Measurements from ENCODE around the gene NCAPD2.
"Not testable (repeated sequence)": the region's sequence is repeated elsewhere in the genome, so short reads cannot be mapped to it uniquely, and the experiment has no call there.

The NCAPD2 gene

DNA sequence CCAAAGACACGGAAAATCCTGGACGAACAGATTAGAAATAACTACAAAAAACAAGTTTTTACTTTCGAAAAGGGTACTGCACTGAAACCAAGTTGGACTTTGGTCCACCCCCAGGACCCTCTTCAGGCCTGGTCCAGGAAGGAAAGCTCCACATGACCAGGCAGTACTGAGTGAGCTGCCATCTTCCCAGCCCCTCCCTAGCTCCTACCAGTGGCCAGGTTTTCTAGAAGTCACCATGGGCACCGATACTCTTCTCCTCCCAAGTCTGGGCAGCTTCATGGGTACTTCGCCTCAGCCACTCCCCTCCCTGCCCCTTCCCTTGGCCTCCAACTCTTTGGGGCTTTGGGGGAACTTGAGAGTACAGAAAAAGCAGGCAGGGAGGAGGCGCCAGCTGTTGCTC, 30.0 kb upstream of the NCAPD2 start:
- no peak for DNase-seq

DNA sequence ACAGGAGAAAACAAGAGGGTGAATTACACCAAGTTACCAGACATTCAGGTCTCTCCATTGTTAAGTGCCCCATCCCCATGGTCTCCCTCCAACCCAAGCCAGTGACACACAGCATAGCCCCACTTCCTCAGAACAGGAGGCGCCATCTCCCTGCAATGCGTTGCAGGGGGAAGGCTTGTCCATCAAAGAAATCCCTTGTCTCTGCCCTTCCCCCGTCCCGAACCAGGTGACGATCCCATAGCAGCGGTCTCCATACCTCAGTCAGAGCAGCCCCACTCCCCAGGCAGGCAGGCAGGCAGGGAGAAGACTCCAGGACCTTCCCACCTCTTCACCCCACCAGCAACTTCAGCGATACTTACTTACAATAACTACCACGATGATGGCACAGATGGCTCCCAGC, 29.4 kb upstream of the NCAPD2 start:
- no peak for DNase-seq

DNA sequence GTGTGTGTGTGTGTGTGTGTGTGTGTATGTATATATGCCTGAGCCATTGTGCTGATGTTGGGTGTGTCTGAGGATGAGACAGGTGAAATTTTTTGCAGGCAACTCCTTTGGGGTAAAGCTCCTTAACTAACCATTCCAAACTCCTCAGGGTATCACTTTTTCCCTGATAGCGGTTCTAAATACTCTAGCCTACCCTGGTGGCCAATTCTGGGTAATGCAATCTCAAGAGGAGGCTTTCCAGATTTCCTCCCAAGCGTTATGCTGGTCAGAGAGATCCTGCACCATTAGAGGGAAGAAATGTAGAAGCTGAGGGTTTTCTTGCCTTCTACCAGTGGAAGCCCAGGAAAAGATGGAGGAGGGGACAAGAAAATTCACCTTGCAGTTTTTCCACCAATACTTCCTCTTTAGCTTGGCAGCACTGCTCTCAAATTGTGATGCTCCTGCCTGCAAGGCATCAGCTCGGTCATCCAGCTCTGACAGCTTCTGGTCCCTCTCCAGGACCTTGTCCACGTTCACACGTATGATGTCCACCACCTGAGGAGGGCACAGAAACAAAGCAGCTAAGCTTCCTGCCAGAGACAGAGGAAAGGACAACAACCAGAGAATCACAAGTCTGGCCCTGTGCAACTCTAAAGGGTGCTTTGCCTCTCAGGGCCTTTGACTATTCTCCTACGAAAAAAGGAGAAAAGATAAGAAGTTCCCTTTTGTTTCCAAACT, 28.3 kb upstream of the NCAPD2 start:
- peak; percentile 35 for DNase-seq

DNA sequence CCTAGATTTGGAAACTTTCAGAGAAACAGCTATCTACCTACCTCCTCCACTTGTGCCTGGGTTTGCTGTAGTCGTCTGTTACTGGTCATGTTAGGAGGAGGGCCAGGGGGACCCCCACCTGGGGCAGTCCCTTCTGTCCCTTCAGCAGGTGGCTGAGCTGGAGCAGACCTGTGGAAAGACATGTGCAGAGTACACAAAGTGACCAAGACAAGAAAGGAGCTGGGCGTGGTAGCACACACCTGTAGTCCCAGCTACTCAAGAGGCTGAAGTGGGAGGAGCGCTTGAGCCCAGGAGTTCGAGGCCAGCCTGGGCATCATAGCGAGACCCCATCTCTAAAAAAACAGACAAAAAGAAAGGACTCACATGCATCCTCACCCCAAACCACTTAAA, 27.7 kb upstream of the NCAPD2 start:
- DNase-seq, result no peak

DNA sequence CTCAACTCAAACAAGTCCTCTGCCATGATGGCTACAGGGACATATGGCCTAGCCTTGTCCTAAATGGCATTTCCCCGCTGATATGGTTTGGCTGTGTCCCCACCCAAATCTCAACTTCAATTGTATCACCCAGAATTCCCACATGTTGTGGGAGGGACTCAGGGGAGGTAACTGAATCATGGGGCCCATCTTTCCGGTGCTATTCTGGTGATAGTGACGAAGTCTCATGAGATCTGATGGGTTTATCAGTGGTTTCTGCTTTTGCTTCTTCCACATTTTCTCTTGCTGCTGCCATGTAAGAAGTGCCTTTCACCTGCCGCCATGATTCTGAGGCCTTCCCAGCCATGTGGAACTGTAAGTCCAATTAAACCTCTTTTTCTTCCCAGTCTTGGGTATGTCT, 27.2 kb upstream of the NCAPD2 start:
- not testable (repeated sequence) for DNase-seq

DNA sequence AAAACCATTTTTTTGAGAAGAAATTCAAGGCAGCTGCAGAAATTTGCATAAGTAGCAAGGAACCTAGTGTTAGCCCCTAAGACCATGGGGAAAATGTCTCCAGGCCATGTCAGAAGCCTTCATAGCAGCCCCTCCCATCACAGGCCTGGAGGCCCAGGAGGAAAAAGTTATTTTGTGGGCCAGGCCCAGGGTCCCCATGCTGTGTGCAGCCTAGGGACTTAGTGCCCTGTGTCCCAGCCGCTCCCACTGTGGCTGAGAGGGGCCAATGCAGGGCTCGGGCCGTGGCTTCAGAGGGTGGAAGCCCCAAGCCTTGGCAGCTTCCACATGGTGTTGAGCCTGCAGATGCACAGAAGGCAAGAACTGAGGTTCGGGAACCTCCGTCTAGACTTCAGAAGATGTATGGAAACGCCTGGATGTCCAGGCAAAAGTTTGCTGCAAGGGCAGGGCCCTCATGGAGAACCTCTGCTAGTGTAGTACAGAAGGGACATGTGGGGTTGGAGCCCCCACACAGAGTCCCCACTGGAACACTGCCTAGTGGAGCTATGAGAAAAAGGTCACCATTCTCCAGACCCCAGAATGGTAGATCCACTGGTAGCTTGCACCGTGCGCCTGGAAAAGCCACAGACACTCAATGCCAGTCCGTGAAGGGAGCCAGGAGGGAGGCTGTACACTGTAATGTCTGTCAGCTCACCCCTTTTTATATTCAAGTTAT, 26.2 kb upstream of the NCAPD2 start:
- DNase-seq, result not testable (repeated sequence)

DNA sequence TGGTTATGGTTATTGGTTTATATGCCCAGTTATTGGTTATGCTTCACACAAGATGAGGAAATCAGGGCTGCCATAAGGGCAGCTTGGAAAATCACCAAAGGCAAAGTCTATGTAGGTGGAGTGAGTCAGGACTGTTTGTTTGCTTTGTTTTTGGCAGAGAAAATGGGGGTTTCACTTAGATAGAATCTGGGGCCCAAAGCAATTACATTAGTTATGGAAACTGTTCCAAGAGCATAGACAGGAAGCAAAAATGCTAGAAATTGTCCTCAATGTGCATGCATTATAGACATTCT, 25.7 kb upstream of the NCAPD2 start:
- no peak for DNase-seq

DNA sequence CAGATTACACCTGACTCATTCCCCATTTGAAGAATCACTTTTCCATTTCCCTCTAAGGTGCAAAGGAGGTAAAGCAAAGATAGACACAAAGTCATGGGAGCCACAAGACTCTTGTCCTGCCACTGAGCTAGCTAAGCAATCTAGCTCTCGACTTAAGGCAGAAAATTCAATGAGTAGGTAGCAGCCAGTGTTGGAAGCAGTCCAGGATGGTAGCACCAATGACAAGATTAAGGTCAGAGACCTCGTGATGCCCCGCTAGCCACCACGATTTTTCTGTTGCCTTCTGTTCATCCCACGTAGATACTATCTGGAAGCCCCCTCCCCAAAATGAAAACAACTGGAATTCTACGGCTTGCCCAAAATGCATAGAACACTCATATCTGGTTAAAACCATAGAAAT, 24.8 kb upstream of the NCAPD2 start:
- DNase-seq, result no peak

DNA sequence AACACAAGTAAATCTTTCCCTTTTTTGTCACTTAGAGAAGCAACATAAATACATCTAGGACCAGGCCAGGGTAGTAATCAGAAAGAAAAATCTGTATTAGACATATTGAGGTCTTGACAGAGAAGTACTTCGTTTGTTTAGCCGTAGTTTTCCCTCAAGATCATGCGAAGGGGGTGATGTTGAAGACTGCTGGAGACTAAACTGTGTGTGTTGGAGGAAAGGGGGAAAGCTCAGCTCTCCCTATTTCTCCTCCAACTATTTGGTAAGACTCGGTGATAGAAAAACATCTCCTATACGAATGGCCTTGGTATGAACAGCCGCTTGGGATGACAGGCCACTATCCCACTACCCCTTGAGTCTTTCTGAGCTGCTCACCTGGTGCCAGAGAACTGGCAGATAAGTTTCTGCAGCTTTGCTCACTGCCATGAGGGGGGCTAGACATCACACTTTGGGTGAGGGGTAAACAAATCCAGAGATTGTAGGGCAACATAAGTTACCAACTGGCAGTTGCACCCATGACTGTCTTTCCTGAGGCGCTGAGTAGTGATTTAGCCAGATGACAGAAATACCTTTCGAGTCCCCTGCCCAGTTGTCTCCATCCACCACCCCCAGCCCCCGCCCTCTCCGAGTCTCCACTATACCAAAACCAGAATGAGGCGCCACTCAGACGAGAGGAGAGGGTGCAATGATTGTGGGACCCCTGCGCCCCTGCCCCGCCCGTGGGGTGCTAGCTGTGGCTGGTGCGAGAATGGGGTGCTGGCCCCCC, 24.1 kb upstream of the NCAPD2 start:
- DNase-seq, result no peak

DNA sequence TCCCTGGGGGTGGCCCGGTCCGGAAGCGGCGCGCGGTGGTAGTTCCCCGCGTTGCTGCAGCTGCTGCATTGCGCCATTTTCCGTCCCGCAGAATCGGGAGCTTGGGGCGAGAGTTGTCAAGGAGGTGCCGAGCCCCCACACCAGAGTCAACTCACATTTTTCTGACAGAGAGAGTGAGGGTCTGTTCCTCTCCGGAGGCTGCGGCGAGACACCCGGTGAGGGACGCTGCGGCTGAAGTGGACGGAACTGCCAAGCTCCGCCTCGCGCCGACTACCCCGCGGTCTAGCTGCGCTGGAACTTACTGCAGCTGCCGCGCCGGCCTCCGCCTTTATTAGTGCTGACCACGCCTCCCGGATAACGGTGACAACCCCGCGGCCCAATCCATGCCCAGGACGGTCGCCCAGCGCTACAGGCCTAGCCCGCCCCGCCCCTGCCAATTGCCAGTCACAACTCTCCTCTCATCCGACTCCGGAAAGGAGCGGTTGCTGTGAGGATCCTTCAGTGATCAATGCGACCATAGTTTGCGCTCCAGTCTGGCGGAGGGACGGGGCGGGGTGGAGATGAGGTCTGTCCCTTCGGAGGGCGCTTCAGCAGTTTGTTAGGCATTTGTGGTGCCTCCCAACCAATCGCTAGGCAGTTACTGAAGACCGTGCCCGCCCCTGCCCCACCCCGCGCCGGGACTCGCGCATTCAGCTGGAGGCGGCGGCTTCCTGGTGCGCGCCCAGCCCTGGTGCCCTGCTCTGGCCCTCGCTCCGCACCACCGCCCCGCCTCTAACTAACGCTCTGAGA, 23.3 kb upstream of the NCAPD2 start, which contains the start of gene VAMP1:
Gene VAMP1, minus strand, starts transcription at position 303 of the 789 bp plus-strand sequence. Its CDS starts 146 bp downstream, at position 157.
- DNase-seq, result peak; percentile 98

DNA sequence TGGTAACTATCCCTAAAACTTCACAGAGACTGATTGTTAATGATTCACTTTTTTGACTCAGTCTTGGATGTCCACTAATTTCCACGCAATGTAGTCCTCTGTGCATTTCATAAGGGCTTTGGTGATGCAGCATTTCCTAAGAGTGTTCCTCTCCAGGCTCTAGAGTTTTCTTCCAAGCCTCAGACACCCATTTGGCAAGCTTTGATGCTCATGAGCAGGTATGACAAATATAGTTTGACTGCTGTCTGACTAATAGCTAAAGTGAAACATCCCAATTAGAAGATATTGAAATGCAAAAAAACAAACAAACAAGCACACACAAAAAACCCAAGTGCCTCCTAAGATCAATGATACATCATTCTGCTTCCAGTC, 21.9 kb upstream of the NCAPD2 start:
- DNase-seq, result no peak

DNA sequence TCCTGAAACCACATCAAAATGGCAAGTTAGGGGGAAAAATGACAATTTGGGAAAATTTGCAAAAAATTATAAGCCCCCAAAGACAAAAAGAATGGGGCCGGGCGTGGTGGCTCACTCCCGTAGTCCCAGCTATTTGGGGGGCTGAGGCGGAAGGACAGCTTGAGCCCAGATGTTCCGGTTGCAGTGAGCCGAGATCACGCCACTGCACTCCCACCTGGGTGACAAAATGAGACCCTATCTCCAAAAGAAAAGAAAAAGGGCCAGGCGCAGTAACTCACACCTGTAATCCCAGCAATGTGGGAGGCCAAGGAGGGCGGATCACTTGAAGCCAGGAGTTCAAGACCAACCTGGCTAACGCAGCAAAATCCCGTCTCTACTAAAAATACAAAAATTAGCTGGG, 21.4 kb upstream of the NCAPD2 start:
- no peak for DNase-seq

DNA sequence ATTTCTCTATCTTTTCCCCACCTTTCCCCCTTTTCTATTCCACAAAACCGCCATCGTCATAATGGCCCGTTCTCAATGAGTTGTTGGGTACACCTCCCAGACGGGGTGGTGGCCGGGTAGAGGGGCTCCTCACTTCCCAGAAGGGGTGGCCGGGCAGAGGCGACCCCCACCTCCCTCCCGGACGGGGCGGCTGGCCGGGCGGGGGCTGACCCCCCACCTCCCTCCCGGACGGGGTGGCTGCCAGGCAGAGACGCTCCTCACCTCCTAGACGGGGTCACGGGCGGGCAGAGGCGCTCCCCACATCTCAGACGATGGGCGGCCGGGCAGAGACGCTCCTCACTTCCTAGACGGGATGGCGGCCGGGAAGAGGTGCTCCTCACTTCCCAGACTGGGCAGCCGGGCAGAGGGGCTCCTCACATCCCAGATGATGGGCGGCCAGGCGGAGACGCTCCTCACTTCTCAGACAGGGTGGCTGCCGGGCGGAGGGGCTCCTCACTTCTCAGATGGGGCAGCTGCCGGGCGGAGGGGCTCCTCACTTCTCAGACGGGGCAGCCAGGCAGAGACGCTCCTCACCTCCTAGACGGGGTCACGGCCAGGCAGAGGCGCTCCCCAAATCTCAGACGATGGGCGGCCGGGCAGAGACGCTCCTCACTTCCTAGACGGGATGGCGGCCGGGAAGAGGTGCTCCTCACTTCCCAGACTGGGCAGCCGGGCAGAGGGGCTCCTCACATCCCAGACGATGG, 18.5 kb upstream of the NCAPD2 start:
- not testable (repeated sequence) for DNase-seq

DNA sequence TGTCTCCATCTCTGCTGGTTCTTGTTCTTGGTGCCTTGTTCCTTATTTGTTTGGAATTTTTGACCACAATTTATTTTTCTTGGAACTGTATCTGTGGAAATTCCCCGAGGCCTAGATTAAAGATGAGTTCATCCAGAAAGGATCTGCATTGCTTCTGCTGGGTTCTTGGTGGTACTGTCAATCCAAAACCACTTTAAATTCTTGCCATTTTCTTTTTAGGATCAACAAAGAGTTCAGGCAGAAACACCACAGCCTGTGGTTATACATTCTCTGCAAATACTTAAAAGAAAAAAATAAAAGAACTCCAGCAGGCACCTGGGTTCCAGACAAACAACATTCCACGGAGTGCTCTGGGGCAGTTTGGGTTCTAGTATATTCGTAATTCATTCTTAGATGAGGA, 17.4 kb upstream of the NCAPD2 start:
- DNase-seq, result no peak

DNA sequence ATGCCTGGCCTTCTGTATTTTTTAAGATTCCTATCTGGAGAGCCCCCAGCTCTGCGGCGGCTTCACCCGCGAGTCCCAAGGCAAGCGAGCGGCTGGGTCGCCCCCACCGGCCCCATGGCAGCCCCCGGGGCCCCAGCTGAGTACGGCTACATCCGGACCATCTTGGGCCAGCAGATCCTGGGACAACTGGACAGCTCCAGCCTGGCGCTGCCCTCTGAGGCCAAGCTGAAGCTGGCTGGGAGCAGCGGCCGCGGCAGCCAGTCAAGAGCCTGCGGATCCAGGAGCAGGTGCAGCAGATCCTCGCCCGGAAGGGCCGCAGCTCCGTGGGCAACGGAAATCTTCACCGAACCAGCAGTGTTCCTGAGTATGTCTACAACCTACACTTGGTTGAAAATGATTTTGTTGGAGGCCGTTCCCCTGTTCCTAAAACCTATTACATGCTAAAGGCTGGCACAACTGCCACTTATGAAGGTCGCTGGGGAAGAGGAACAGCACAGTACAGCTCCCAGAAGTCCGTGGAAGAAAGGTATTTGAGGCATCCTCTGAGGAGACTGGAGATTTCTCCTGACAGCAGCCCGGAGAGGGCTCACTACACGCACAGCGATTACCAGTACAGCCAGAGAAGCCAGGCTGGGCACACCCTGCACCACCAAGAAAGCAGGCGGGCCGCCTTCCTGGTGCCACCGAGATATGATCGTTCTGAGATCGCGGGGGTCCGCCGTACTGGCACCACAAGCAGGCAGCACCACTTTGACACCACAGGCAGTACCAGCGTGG, 16.1 kb upstream of the NCAPD2 start:
- not testable (repeated sequence) for DNase-seq

DNA sequence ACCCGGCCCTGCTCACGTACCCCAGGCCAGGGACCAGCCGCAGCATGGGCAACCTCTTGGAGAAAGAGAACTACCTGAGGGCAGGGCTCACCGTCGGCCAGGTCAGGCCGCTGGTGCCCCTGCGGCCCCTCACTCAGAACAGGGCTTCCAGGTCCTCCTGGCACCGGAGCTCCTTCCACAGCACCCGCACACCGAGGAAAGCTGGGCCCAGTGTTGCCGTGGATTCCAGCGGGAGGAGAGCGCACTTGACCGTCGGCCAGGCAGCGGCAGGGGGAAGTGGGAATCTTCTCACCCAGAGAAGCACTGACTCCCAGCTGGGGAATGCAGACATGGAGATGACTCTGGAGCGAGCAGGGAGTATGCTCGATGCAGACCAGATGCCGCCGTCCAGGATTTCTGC, 15.5 kb upstream of the NCAPD2 start:
- DNase-seq, result no peak

DNA sequence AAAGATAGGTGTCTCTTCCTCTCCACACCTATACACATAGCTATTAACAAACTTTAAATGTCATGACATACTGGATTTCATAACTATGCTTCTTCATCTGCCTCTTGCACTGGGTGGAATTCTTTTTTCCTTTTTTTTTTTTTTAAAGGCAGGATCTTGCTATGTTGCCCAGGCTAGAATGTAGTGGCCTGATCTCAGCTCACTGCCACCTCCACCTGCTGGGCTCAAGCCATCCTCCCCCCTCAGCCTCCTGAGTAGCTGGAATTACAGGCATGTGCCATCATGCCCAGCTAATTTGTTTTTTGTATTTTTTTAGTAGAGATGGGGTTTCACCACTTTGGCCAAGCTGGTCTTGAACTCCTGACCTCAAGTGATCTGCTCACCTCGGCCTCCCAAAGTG, 5.7 kb upstream of the NCAPD2 start:
- DNase-seq, result no peak

DNA sequence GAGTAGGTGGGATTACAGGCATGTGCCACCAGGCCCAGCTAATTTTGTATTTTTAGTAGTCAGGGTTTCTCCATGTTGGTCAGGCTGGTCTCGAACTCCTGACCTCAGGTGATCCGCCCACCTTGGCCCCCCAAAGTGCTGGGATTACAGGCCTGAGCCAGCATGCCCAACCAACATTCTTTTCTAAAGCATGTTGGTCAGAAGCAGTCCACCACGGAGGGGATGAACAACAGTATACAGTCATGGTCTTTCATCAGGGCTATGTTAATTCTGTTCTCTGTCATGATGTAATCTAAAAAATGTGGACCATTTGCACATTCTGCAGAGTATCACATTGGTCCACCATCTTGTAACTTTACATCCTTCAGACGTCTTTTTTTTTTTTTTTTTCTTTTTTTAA, 4.5 kb upstream of the NCAPD2 start:
- DNase-seq, result no peak

DNA sequence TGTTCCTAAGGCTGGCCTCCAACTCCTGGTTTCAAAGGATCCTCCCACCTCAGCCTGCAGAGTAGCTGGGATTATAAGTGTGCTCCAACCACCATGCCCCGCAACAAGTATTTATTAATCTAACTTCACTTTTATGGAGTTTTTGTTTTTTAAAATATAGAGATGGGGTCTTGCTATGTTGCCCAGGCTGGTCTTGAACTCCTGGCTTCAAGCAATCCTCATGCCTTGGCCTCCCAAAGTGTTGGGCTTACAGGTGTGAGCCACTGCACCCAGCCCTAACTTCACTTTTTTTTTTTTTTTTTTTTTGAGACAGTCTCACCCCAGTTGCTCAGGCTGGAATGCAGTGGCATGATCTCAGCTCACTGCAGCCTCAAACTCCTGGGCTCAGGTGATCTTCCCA, 3.2 kb upstream of the NCAPD2 start:
- DNase-seq, result not testable (repeated sequence)

DNA sequence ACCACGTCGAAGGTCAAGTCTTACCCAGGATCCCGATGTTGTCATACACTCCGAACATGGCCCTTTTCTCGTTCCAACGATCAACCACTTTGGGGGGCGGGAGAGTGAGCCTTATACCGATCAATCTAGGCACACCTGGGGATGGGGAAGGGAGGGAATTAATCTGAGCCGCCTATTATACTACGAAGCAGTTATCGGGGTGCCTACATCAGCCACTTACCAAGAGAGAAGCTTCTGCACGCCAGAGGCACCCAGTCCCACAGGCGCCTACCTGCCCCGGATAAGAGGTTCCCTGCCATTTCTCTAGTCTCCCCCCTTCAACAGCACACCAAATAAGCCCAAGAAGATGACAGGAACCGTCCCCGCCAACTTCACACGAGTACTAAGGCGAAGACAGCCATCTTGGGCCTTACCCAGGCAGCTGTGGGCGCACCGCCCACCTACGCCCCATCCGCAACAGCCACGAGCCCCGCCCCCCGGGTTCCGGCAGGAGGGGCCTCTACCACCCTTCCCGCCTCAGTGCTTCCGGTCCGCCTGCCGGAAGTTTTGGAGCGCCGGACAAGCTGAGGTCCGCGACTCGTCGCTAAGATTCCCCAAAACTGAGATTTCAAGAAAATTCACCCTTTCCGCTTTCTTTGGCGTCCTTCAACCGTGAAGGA, 935 bp upstream of the NCAPD2 start, which contains the start of gene MRPL51:
Gene MRPL51, minus strand, starts transcription at position 425 of the 659 bp plus-strand sequence. Its CDS starts 126 bp downstream, at position 299.
- peak; percentile 99 for DNase-seq

DNA sequence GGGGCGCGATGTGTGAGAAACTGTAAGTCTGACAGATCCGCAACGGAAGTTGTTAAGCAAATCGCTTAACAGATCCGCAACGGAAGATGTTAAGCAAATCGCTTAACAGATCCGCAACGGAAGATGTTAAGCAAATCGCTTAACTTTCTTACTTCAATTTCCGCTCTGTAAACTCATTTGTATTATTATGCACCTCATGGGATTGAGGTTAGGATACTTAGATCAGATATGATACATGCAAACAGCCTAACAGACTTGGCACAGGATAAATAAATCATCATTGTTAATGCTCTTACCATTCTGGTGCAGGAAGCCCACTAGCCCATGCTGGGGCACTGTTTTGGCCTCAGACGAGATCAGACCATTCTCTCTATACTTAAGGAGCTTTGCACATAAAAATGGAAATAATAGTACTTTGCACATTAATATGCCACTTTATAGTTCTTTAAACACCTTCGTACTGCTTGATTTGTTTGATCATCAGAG, 399 bp downstream of the NCAPD2 start:
- peak; percentile 5 for DNase-seq
